GM19023 (cell line): ENCODE results near the gene AOPEP.
"Not testable (repeated sequence)": the region's sequence is repeated elsewhere in the genome, so short reads cannot be mapped to it uniquely, and the experiment has no call there.

ENCODE experiments used
- ATAC-seq: cut with Tn5 transposase; IDR thresholded peaks from one replicate; pipeline ENCODE4 v1.9.1; 2021; ENCODE audit warnings: mild to moderate bottlenecking, moderate library complexity; ENCODE audit not compliant: unreplicated experiment

Gene AOPEP

GRCh38 chr9:94948567-94949235, 222.2 kb downstream of the AOPEP start:
- no peak for ATAC-seq

GRCh38 chr9:94949370-94949769, 222.9 kb downstream of the AOPEP start:
- no peak for ATAC-seq

- no peak for ATAC-seq
Measured at GRCh38 chr9:94950040-94950578, 223.6 kb downstream of the AOPEP start.

- ATAC-seq = no peak
Measured at GRCh38 chr9:94950579-94951323, 224.3 kb downstream of the AOPEP start.

- ATAC-seq = no peak
Measured at GRCh38 chr9:94951324-94952135, 225.0 kb downstream of the AOPEP start.

GRCh38 chr9:94952565-94953373, 226.3 kb downstream of the AOPEP start:
- ATAC-seq = peak; percentile 73

- ATAC-seq = no peak
Measured at GRCh38 chr9:94956731-94957130, 230.2 kb downstream of the AOPEP start.

- no peak for ATAC-seq
Measured at GRCh38 chr9:94960964-94961363, 234.5 kb downstream of the AOPEP start.

GRCh38 chr9:94961870-94962269, 235.4 kb downstream of the AOPEP start:
- ATAC-seq = no peak

GRCh38 chr9:94965631-94966030, 239.1 kb downstream of the AOPEP start:
- not testable (repeated sequence) for ATAC-seq

GRCh38 chr9:94966046-94966445, 239.5 kb downstream of the AOPEP start:
- not testable (repeated sequence) for ATAC-seq

GRCh38 chr9:94967482-94967881, 241.0 kb downstream of the AOPEP start:
- no peak for ATAC-seq

- no peak for ATAC-seq
Measured at GRCh38 chr9:94971378-94972131, 245.1 kb downstream of the AOPEP start.

GRCh38 chr9:94973451-94973941, 247.0 kb downstream of the AOPEP start:
- ATAC-seq = no peak

- ATAC-seq = no peak
Measured at GRCh38 chr9:94974154-94974879, 247.8 kb downstream of the AOPEP start.

- ATAC-seq = no peak
Measured at GRCh38 chr9:94975480-94975879, 249.0 kb downstream of the AOPEP start.

- no peak for ATAC-seq
Measured at GRCh38 chr9:94976077-94976476, 249.6 kb downstream of the AOPEP start.

GRCh38 chr9:94977416-94977815, 250.9 kb downstream of the AOPEP start:
- ATAC-seq = no peak
